Right atrium auricular region (tissue), 2 donors: ENCODE measurements around the gene SH2D7. TPM values are rescaled to one million over a fixed set of nuclear protein-coding genes. Genes with fewer than 3 reads are reported as not detected.

Experiments
- DNase-seq: peaks from one replicate; pipeline ENCODE4 v3.0.0-alpha.2; 2019; ENCODE audit warnings: low spot score
- H3K27ac ChIP-seq, 2 donors: fragments of 200-600 bp; sonication (generic); 1 replicate in 1 of 2; 2 replicates in 1 of 2; pipeline ENCODE4 v1.5.1; 2016 to 2019
- H3K27me3 ChIP-seq, 2 donors: fragments of 200-600 bp; sonication (generic); one replicate each; pipeline versions ENCODE4 v1.5.1 to v1.6.0; 2017 to 2019
- H3K36me3 ChIP-seq: fragments of 200-600 bp; sonication (generic); one replicate; pipeline ENCODE4 v1.5.1; 2016
- H3K4me1 ChIP-seq, 2 donors: fragments of 200-600 bp; sonication (generic); one replicate each; pipeline versions ENCODE4 v1.5.1 to v1.6.0; 2017 to 2019
- H3K4me3 ChIP-seq, 2 donors: fragments of 200-600 bp; sonication (generic); 1 replicate in 1 of 2; 2 replicates in 1 of 2; pipeline ENCODE4 v1.5.1; 2017 to 2019; ENCODE audit warnings: mild to moderate bottlenecking in 1 of 2, moderate library complexity in 1 of 2
- H3K9me3 ChIP-seq, 2 donors: fragments of 200-600 bp; sonication (generic); one replicate each; pipeline ENCODE4 v1.5.1; 2019
- total RNA-seq, 2 donors: library from RNA; depleted of rRNA; stranded (reverse); fragments of >200 nt; gene quantifications; one replicate each; pipeline ENCODE4 v1.1.0, GENCODE V29; 2016
- TF ChIP-seq, protein P1 (sequence below), 2 donors: fragments of 200-600 bp; sonication (generic); IDR thresholded peaks; one replicate each; pipeline ENCODE4 v1.5.1; 2019; ENCODE audit warnings: antibody characterized with exemption in 2 of 2

SH2D7 gene
- total RNA-seq, 2 donors from 2014 or later, result not detected

DNA sequence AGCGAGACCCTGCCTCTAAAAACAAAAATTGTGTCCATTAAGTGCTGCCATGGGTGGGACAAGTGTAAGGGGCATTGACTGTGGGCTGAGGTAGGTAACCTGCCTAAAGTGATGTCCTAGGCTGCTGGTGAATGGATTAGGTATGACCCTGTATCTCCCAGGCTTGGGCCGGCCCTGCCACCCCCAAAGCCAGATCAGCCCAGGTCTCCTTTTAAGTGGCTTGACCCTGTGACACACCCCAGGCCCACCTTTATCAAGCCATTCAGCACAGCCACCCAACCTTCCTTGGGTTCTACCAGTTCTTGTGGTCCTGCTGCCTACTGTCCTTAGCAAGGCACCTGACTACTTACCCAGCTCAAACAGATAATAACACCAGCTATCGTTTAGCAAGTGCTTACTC, 20.2 kb downstream of the SH2D7 start:
- Histone ChIP-seq H3K27ac (no peak overlapping the region), H3K27me3 (no peaks in the 10 kb centered on the region), H3K4me1 (no peaks in the 10 kb centered on the region), H3K9me3 (no peaks in the 10 kb centered on the region), H3K4me3 (no peak overlapping the region), H3K36me3 (no peaks in the 10 kb centered on the region)
- no peak for DNase-seq
- TF ChIP-seq, protein P1, sequence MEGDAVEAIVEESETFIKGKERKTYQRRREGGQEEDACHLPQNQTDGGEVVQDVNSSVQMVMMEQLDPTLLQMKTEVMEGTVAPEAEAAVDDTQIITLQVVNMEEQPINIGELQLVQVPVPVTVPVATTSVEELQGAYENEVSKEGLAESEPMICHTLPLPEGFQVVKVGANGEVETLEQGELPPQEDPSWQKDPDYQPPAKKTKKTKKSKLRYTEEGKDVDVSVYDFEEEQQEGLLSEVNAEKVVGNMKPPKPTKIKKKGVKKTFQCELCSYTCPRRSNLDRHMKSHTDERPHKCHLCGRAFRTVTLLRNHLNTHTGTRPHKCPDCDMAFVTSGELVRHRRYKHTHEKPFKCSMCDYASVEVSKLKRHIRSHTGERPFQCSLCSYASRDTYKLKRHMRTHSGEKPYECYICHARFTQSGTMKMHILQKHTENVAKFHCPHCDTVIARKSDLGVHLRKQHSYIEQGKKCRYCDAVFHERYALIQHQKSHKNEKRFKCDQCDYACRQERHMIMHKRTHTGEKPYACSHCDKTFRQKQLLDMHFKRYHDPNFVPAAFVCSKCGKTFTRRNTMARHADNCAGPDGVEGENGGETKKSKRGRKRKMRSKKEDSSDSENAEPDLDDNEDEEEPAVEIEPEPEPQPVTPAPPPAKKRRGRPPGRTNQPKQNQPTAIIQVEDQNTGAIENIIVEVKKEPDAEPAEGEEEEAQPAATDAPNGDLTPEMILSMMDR (IDR thresholded peaks at IDR 0.05), result no peak

DNA sequence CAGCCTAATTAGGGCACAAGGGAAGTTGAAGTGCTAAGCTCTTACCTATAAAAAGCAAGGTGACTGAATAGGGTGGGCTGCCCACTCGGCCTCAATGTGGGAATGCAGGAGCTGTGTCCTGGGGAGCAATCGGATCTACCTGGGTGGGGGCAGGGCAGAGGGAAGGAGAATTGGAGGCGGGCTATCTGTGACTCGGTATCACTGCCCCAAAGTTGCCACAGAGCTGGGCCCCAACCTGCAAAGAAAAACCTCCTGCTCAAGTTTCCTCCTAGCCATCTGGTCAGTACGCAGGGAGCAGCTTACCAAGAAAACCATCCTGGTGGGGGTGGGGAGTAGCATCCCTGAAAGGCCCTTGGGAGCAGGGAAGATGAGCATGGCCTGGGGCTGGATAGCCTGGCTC, 28.2 kb downstream of the SH2D7 start:
- Histone ChIP-seq H3K27ac (peak overlapping the region in 1 of 2 donors; percentile 41), H3K9me3 (no peaks in the 10 kb centered on the region), H3K36me3 (no peaks in the 10 kb centered on the region), H3K4me3 (no peak overlapping the region), H3K4me1 (no peaks in the 10 kb centered on the region), H3K27me3 (no peaks in the 10 kb centered on the region)
- TF ChIP-seq, protein P1 (IDR thresholded peaks at IDR 0.05), result no peak
- DNase-seq, result no peak

DNA sequence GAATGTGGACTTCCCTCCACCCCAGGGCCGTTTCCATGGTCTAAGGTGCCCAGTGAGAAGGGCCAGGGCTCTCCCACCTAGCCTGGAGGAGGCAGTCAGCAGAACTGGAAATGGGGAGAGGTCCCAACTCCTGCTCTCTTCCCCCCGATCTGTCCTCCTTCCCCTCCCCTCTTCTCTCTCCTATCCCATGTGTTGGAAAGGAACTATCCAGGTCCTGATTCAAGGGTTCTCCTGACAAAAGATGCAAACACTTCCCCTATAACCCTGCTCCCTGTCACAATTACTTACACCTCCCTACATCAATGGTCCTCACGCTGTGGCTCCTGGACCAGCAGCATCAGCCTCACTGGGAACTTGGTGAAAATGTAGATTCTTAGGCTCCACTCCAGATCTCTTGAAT, 32.9 kb downstream of the SH2D7 start:
- Histone ChIP-seq H3K4me3 (no peak overlapping the region), H3K36me3 (no peaks in the 10 kb centered on the region), H3K4me1 (peaks cover 0 to 11% of the 10 kb centered on the region in 2 donors), H3K27ac (no peak overlapping the region), H3K9me3 (no peaks in the 10 kb centered on the region), H3K27me3 (no peaks in the 10 kb centered on the region)
- TF ChIP-seq, protein P1 (IDR thresholded peaks at IDR 0.05), result no peak
- no peak for DNase-seq

DNA sequence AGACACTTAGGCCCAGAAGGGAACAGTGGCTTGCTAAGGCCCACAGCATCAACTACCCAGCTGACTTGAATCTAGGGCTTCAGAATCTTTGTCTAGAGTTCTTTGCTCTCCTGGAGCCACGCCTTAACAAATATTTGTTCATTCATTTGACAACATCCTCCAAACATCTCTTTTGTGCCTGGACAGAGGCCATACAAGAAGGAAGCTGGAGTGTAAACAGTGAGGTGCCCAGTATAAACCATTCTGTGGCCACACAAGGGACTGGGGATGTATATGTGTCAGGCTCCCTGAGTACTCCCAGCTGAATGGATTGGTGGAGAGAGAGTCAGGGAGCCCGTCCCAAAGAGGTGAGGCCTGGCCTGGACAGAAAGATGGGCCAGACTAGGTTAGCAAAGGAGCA, 35.5 kb downstream of the SH2D7 start:
- no peaks in the 10 kb centered on the region for H3K27me3 ChIP-seq
- no peak for DNase-seq
- H3K36me3 ChIP-seq, result no peaks in the 10 kb centered on the region
- peaks cover 0 to 21% of the 10 kb centered on the region in 2 donors for H3K4me1 ChIP-seq
- H3K9me3 ChIP-seq, result no peaks in the 10 kb centered on the region
- H3K27ac ChIP-seq, result no peak overlapping the region
- TF ChIP-seq, protein P1 (IDR thresholded peaks at IDR 0.05), result no peak
- no peak overlapping the region for H3K4me3 ChIP-seq

DNA sequence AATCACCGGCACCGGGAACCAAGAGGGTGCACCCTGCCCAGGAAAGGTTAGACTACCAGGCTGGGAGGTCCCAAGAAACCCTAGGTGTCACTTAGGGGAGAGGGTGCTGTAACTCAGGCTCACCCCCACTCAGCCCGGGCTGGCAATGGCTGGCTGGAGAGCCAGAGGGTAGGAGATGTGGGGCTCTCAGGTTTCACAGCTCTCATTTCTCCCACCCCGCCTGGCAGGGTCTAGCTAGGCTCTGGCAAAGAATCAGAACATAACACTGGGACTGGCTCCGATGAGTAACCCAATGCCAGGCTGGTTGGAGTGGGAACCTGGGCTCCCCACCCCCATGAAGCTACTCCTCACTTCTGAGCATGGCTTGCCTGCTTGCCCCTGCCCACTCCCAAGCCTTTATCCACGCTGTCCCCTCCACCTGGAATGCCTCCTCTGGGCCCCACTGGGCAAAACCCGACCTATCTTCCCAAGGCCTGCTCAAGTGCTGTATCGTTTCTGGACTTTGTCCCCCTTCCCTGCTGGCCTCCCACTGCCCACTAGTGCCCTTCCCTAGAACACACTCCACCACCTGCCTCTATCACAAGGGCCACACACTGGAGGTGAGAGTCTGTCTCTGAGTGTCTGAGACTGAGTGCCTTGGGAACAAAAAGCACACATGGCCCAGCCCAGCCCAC, 36.9 kb downstream of the SH2D7 start:
- H3K9me3 ChIP-seq, result no peaks in the 10 kb centered on the region
- H3K36me3 ChIP-seq, result no peaks in the 10 kb centered on the region
- TF ChIP-seq, protein P1 (IDR thresholded peaks at IDR 0.05), result no peak
- H3K27me3 ChIP-seq, result no peaks in the 10 kb centered on the region
- H3K4me1 ChIP-seq, result peaks cover 0 to 21% of the 10 kb centered on the region in 2 donors
- H3K4me3 ChIP-seq, result no peak overlapping the region
- no peak for DNase-seq
- H3K27ac ChIP-seq, result peak overlapping the region; percentile 59 to 89
